K562 (cell line): ENCODE data around the gene AGRN. TPM values are rescaled to one million over a fixed set of nuclear protein-coding genes. Genes with fewer than 3 reads are reported as not detected.
A peak's percentile ranks its signal among the peaks of the same experiment; 100 is the strongest.

Experiments
- ADNP ChIP-seq: fragments of 200-800 bp; sonication (Bioruptor generic); IDR thresholded peaks from 2 replicates; pipeline ENCODE4 v1.6.1; 2016; ENCODE audit warnings: missing genetic modification characterization, missing compliant biosample characterization
- ARNT ChIP-seq, 2 experiments: fragments of 450-650 bp; IDR thresholded peaks; 2 replicates each; pipeline ENCODE4 v1.6.1; 2016; ENCODE audit warnings: mild to moderate bottlenecking in 1 of 2
- ASH1L ChIP-seq: fragments of 450-650 bp; IDR thresholded peaks from 2 replicates; pipeline ENCODE4 v1.6.1; 2018; ENCODE audit warnings: borderline replicate concordance, mild to moderate bottlenecking, low read depth; ENCODE audit not compliant: partially characterized antibody
- E2F3 ChIP-seq: fragments of 250-450 bp; sonication (Bioruptor Pico); IDR thresholded peaks from 2 replicates; pipeline ENCODE4 v1.4.0; 2020; ENCODE audit warnings: mild to moderate bottlenecking
- FOXJ3 ChIP-seq: sonication (generic); formaldehyde crosslinking; IDR thresholded peaks from 2 replicates; pipeline ENCODE4 v1.4.0; 2020; ENCODE audit warnings: mild to moderate bottlenecking, missing genetic modification reagents
- HDAC6 ChIP-seq: IDR thresholded peaks from 2 replicates; pipeline ENCODE4 v1.6.1; 2012; ENCODE audit warnings: low read depth, mild to moderate bottlenecking, control low read depth, inconsistent platforms, low read length, moderate library complexity
- HNRNPH1 ChIP-seq: fragments of 200-400 bp; formaldehyde crosslinking; optimal IDR thresholded peaks from 2 replicates; pipeline ENCODE3; 2017; ENCODE audit warnings: low read depth, mild to moderate bottlenecking, low read length, moderate library complexity
- PRPF4 ChIP-seq: fragments of 200-400 bp; formaldehyde crosslinking; IDR thresholded peaks from one replicate; pipeline ENCODE4 v1.6.1; 2017; ENCODE audit warnings: low read length, low read depth, mild to moderate bottlenecking; ENCODE audit not compliant: insufficient read depth, poor library complexity, severe bottlenecking
- RBM14 ChIP-seq: fragments of 200-400 bp; formaldehyde crosslinking; IDR thresholded peaks from 2 replicates; pipeline ENCODE4 v1.6.1; 2018; ENCODE audit warnings: low read depth, mild to moderate bottlenecking, low read length, moderate library complexity, borderline replicate concordance; ENCODE audit not compliant: insufficient read depth
- SLC30A9 ChIP-seq: fragments of 250-450 bp; sonication (Bioruptor Pico); IDR thresholded peaks from 2 replicates; pipeline ENCODE4 v1.8.0; 2022; ENCODE audit warnings: mild to moderate bottlenecking, moderate library complexity
- ZNF134 ChIP-seq: fragments of 250-450 bp; sonication (Bioruptor Pico); conservative IDR thresholded peaks from 2 replicates; pipeline ENCODE4 v1.4.0; 2020
- ZNF408 ChIP-seq: fragments of 250-450 bp; sonication (Bioruptor Pico); IDR thresholded peaks from 2 replicates; pipeline ENCODE4 v1.4.0; 2020; ENCODE audit warnings: low read depth, mild to moderate bottlenecking, moderate library complexity
- ZNF561 ChIP-seq: fragments of 450-650 bp; formaldehyde crosslinking; conservative IDR thresholded peaks from 2 replicates; pipeline ENCODE4 v1.4.0; 2020; ENCODE audit warnings: mild to moderate bottlenecking, moderate library complexity
- ZNF717 ChIP-seq: fragments of 250-450 bp; sonication (Bioruptor Pico); IDR thresholded peaks from 2 replicates; pipeline ENCODE4 v1.5.0; 2021
- ZNF79 ChIP-seq: fragments of 250-450 bp; sonication (Bioruptor Pico); IDR thresholded peaks from 2 replicates; pipeline ENCODE4 v1.4.0; 2020; ENCODE audit warnings: low read depth, mild to moderate bottlenecking, moderate library complexity
- polyA plus RNA-seq, 8 experiments: library from polyadenylated mRNA; depleted of rRNA in 4 of 8; stranded (reverse) in 5 of 8; unstranded in 3 of 8; fragments of >200 nt; fragmentation: Nextera tagmentation in 2 of 8; fragmentation: Illumina TruSeq in 1 of 8; extraction: Ambion mirVana in 2 of 8; extraction: Trizol in 1 of 8; gene quantifications; 2 replicates each; pipeline versions ENCODE4 v1.2.1 to v1.2.3, GENCODE V29; 2011 to 2014; ENCODE audit warnings: inconsistent platforms in 1 of 8, missing spikeins in 1 of 8
- total RNA-seq, 7 experiments: library from RNA; depleted of rRNA in 6 of 7; stranded (reverse); fragments of >200 nt in 6 of 7; fragmentation: Illumina TruSeq in 2 of 7; extraction: Trizol in 2 of 7; gene quantifications; 2 replicates each; pipeline versions ENCODE4 v1.2.1 to v1.2.3, GENCODE V29; 2011 to 2021; ENCODE audit warnings: low replicate concordance in 1 of 7
- TF ChIP-seq, protein P1 (sequence below): sonication (generic); formaldehyde crosslinking; IDR thresholded peaks from 2 replicates; pipeline ENCODE4 v1.8.0; 2022; ENCODE audit warnings: missing genetic modification reagents, mild to moderate bottlenecking, moderate library complexity, borderline replicate concordance
- TF ChIP-seq, protein P2 (sequence below): fragments of 200-600 bp; sonication (generic); IDR thresholded peaks from one replicate; pipeline ENCODE4 v1.6.1; 2012; ENCODE audit warnings: mild to moderate bottlenecking, low read depth, low read length, inconsistent platforms

The AGRN gene
- total and polyA plus RNA-seq, 9 of the 15 experiments (the other 6 are each of a cell fraction or from before 2014, with no cell fraction given): 0.04 to 111 (median 18.1) TPM

DNA sequence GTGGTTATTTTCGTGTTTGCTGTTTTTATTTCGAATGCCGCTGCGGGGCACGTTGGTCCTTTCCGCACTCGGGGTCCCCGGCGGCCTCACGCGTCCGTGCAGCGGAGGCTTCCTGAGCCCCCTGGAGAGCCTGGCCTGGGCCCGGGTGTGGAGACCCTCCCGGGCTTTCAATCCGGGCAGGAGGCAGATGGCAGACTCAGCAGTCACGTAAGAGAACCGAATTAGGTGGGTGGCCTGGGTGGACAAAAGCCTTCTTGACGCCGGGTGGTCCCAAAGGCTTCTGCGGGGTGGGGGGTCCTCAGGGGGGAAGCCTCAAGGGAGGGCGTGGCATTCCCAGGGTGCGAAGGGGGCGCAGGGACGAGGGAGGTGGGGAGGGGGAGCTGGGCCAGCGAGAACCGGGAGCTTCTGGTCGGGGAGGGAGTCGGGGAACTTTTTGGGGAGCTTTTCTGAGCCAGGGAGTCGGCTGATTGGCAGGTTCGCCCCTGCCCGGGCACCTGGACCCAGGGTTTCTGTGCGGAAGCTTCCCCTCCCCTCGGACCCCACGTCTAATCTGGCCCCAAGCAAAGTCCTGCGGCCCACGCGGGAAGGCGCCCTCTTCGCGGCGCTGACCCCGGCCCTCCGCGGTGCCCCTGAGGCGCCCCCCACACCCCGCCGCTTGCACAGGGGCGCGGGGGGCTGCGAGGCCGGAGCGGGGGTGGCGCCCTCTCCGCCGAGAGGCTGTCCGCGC, 18.7 kb upstream of the AGRN start (continued):
- TF ChIP-seq, protein P1, sequence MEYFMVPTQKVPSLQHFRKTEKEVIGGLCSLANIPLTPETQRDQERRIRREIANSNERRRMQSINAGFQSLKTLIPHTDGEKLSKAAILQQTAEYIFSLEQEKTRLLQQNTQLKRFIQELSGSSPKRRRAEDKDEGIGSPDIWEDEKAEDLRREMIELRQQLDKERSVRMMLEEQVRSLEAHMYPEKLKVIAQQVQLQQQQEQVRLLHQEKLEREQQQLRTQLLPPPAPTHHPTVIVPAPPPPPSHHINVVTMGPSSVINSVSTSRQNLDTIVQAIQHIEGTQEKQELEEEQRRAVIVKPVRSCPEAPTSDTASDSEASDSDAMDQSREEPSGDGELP: no peak; the same call in 1 of the 2 replicates
- TF ChIP-seq ZNF79 (CRISPR knock-in tag) (no peak), SLC30A9 (CRISPR knock-in tag) (no peak), ZNF717 (no peak), ADNP (tag) (no peak), HDAC6 (no peak), ARNT (IDR thresholded peaks at IDR 0.05) (no peak), ZNF561 (CRISPR knock-in tag) (no peak), ASH1L (peak; percentile 2), FOXJ3 (no peak), ZNF134 (no peak), ZNF408 (CRISPR knock-in tag) (no peak), HNRNPH1 (no peak), PRPF4 (no peak), E2F3 (CRISPR knock-in tag) (no peak), RBM14 (no peak)
- TF ChIP-seq, protein P2, sequence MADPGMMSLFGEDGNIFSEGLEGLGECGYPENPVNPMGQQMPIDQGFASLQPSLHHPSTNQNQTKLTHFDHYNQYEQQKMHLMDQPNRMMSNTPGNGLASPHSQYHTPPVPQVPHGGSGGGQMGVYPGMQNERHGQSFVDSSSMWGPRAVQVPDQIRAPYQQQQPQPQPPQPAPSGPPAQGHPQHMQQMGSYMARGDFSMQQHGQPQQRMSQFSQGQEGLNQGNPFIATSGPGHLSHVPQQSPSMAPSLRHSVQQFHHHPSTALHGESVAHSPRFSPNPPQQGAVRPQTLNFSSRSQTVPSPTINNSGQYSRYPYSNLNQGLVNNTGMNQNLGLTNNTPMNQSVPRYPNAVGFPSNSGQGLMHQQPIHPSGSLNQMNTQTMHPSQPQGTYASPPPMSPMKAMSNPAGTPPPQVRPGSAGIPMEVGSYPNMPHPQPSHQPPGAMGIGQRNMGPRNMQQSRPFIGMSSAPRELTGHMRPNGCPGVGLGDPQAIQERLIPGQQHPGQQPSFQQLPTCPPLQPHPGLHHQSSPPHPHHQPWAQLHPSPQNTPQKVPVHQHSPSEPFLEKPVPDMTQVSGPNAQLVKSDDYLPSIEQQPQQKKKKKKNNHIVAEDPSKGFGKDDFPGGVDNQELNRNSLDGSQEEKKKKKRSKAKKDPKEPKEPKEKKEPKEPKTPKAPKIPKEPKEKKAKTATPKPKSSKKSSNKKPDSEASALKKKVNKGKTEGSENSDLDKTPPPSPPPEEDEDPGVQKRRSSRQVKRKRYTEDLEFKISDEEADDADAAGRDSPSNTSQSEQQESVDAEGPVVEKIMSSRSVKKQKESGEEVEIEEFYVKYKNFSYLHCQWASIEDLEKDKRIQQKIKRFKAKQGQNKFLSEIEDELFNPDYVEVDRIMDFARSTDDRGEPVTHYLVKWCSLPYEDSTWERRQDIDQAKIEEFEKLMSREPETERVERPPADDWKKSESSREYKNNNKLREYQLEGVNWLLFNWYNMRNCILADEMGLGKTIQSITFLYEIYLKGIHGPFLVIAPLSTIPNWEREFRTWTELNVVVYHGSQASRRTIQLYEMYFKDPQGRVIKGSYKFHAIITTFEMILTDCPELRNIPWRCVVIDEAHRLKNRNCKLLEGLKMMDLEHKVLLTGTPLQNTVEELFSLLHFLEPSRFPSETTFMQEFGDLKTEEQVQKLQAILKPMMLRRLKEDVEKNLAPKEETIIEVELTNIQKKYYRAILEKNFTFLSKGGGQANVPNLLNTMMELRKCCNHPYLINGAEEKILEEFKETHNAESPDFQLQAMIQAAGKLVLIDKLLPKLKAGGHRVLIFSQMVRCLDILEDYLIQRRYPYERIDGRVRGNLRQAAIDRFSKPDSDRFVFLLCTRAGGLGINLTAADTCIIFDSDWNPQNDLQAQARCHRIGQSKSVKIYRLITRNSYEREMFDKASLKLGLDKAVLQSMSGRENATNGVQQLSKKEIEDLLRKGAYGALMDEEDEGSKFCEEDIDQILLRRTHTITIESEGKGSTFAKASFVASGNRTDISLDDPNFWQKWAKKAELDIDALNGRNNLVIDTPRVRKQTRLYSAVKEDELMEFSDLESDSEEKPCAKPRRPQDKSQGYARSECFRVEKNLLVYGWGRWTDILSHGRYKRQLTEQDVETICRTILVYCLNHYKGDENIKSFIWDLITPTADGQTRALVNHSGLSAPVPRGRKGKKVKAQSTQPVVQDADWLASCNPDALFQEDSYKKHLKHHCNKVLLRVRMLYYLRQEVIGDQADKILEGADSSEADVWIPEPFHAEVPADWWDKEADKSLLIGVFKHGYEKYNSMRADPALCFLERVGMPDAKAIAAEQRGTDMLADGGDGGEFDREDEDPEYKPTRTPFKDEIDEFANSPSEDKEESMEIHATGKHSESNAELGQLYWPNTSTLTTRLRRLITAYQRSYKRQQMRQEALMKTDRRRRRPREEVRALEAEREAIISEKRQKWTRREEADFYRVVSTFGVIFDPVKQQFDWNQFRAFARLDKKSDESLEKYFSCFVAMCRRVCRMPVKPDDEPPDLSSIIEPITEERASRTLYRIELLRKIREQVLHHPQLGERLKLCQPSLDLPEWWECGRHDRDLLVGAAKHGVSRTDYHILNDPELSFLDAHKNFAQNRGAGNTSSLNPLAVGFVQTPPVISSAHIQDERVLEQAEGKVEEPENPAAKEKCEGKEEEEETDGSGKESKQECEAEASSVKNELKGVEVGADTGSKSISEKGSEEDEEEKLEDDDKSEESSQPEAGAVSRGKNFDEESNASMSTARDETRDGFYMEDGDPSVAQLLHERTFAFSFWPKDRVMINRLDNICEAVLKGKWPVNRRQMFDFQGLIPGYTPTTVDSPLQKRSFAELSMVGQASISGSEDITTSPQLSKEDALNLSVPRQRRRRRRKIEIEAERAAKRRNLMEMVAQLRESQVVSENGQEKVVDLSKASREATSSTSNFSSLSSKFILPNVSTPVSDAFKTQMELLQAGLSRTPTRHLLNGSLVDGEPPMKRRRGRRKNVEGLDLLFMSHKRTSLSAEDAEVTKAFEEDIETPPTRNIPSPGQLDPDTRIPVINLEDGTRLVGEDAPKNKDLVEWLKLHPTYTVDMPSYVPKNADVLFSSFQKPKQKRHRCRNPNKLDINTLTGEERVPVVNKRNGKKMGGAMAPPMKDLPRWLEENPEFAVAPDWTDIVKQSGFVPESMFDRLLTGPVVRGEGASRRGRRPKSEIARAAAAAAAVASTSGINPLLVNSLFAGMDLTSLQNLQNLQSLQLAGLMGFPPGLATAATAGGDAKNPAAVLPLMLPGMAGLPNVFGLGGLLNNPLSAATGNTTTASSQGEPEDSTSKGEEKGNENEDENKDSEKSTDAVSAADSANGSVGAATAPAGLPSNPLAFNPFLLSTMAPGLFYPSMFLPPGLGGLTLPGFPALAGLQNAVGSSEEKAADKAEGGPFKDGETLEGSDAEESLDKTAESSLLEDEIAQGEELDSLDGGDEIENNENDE: no peak
